Loucy (cell line): ENCODE results near the gene NPSR1.
A peak's percentile ranks its signal among the peaks of the same experiment; 100 is the strongest.

Experiments
- H2AFZ ChIP-seq: fragments of 200-600 bp; sonication (generic); 2 replicates; pipeline ENCODE4 v1.6.0; 2016; ENCODE audit warnings: antibody characterized with exemption, mild to moderate bottlenecking, low read length, moderate library complexity
- H3F3A ChIP-seq: fragments of 200-600 bp; 2 replicates; pipeline ENCODE4 v1.6.0; 2016; ENCODE audit warnings: antibody characterized with exemption, low read depth, mild to moderate bottlenecking
- H3K27me3 ChIP-seq: fragments of 200-600 bp; sonication (generic); 2 replicates; pipeline ENCODE4 v1.6.1; 2014; ENCODE audit warnings: low read length, mild to moderate bottlenecking; ENCODE audit not compliant: insufficient read depth, poor library complexity, severe bottlenecking
- H3K36me3 ChIP-seq: fragments of 200-600 bp; sonication (generic); 2 replicates; pipeline ENCODE4 v1.6.1; 2016; ENCODE audit warnings: low read length; ENCODE audit not compliant: insufficient read depth
- H3K4me1 ChIP-seq: fragments of 200-600 bp; sonication (generic); 2 replicates; pipeline ENCODE4 v1.5.1; 2014; ENCODE audit warnings: low read length, mild to moderate bottlenecking; ENCODE audit not compliant: insufficient read depth, poor library complexity, severe bottlenecking
- H3K4me2 ChIP-seq: fragments of 200-600 bp; sonication (generic); 2 replicates; pipeline ENCODE4 v1.6.0; 2014; ENCODE audit warnings: antibody characterized with exemption, low read length, low read depth, mild to moderate bottlenecking; ENCODE audit not compliant: poor library complexity, severe bottlenecking
- H3K4me3 ChIP-seq: fragments of 200-600 bp; sonication (generic); 2 replicates; pipeline ENCODE4 v1.5.1; 2014; ENCODE audit warnings: low read length, mild to moderate bottlenecking, mixed read lengths; ENCODE audit not compliant: poor library complexity, severe bottlenecking
- H3K79me2 ChIP-seq: fragments of 200-600 bp; sonication (generic); 2 replicates; pipeline ENCODE4 v1.6.1; 2014; ENCODE audit warnings: low read length; ENCODE audit not compliant: insufficient read depth
- H3K9ac ChIP-seq: fragments of 200-600 bp; sonication (generic); 2 replicates; pipeline ENCODE4 v1.6.0; 2014; ENCODE audit warnings: mild to moderate bottlenecking, low read depth, low read length, moderate library complexity; ENCODE audit not compliant: poor library complexity, severe bottlenecking
- H3K9me2 ChIP-seq: fragments of 200-600 bp; sonication (generic); replicated peaks from 2 replicates; pipeline ENCODE4 v1.6.1; 2016; ENCODE audit warnings: low read depth, low read length, mixed read lengths
- H3K9me3 ChIP-seq: fragments of 200-600 bp; sonication (generic); 2 replicates; pipeline ENCODE4 v1.6.1; 2014; ENCODE audit warnings: mild to moderate bottlenecking, antibody characterized with exemption, low read length, low read depth; ENCODE audit not compliant: insufficient read depth
- H4K20me1 ChIP-seq: fragments of 200-600 bp; sonication (generic); 2 replicates; pipeline ENCODE4 v1.6.0; 2014; ENCODE audit warnings: antibody characterized with exemption, low read length, mild to moderate bottlenecking; ENCODE audit not compliant: insufficient read depth, poor library complexity, severe bottlenecking
- CTCF ChIP-seq: fragments of 200-600 bp; sonication (generic); conservative IDR thresholded peaks from 2 replicates; pipeline ENCODE4 v1.5.1; 2014; ENCODE audit warnings: mild to moderate bottlenecking, antibody characterized with exemption, low read length
- EZH2phosphoT487 ChIP-seq: fragments of 200-600 bp; IDR thresholded peaks from 2 replicates; pipeline ENCODE4 v1.6.1; 2018; ENCODE audit warnings: antibody characterized with exemption, mild to moderate bottlenecking, moderate library complexity, borderline replicate concordance

The NPSR1 gene

GRCh38 chr7:34845666-34846361, 187.8 kb downstream of the NPSR1 start:
- H3K36me3 ChIP-seq = no peaks in the 10 kb centered on the region
- H3K9me2 ChIP-seq = no peaks in the 10 kb centered on the region
- no peaks in the 10 kb centered on the region for H3F3A ChIP-seq
- 0 out of 2 replicates have a peak overlapping the region, but pooled peaks have one; percentile 24 for H2AFZ ChIP-seq
- H3K79me2 ChIP-seq = no peaks in the 10 kb centered on the region
- H3K4me1 ChIP-seq = peaks cover 2% of the 10 kb centered on the region
- peak overlapping the region; percentile 0 for H3K4me2 ChIP-seq
- H3K9ac ChIP-seq = no peak overlapping the region
- no peaks in the 10 kb centered on the region for H3K27me3 ChIP-seq
- no peak overlapping the region for H3K4me3 ChIP-seq
- H3K9me3 ChIP-seq = no peaks in the 10 kb centered on the region
- no peak for TF ChIP-seq EZH2phosphoT487
- TF ChIP-seq CTCF = no peak
- no peaks in the 10 kb centered on the region for H4K20me1 ChIP-seq

- H4K20me1 ChIP-seq = no peaks in the 10 kb centered on the region
- no peaks in the 10 kb centered on the region for H3K9me3 ChIP-seq
- no peak overlapping the region for H2AFZ ChIP-seq
Measured at GRCh38 chr7:34846976-34847375, 189.0 kb downstream of the NPSR1 start.

DNA sequence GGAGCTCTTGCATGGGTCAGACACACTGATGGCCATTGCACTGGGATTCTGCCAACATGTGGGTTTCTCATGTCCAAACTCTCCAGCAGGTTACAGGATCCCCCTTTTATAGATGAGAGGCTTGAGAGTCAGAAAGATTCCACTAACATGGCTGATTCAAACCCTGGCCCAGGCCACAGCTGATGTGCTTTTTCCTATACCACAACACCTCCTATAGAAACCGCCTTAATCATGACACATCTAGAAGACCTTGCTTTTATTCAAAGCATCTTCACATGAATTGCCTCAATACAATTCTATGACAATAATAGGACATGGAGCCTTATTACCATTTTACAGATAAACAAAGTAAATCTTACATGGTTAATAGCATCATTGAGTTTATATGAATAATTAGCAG, 190.7 kb downstream of the NPSR1 start:
- Histone ChIP-seq H3K9me2 (no peaks in the 10 kb centered on the region), H3F3A (no peaks in the 10 kb centered on the region), H3K9ac (no peak overlapping the region), H3K4me2 (no peak overlapping the region), H2AFZ (no peak overlapping the region), H3K79me2 (no peaks in the 10 kb centered on the region), H3K4me3 (no peak overlapping the region), H3K27me3 (no peaks in the 10 kb centered on the region), H3K36me3 (no peaks in the 10 kb centered on the region), H3K9me3 (no peaks in the 10 kb centered on the region), H4K20me1 (no peaks in the 10 kb centered on the region), H3K4me1 (peaks cover 2% of the 10 kb centered on the region)
- no peak for TF ChIP-seq EZH2phosphoT487
- no peak for TF ChIP-seq CTCF

More at GRCh38 chr7:34846976-34847375, 189.0 kb downstream of the NPSR1 start:
- Histone ChIP-seq H3K36me3 (no peaks in the 10 kb centered on the region), H3K9me2 (no peaks in the 10 kb centered on the region), H3K4me2 (no peak overlapping the region), H3K79me2 (no peaks in the 10 kb centered on the region), H3K27me3 (no peaks in the 10 kb centered on the region), H3K4me1 (peaks cover 2% of the 10 kb centered on the region), H3K9ac (no peak overlapping the region), H3F3A (no peaks in the 10 kb centered on the region), H3K4me3 (no peak overlapping the region)
- TF ChIP-seq CTCF (no peak), EZH2phosphoT487 (no peak)
